Stimulated activated CD8-positive, alpha-beta memory T cell treated with anti-CD3 and anti-CD28 coated beads, Interleukin-2, amount 100 ng/mL, for 1 hour (primary cell): ENCODE results near the gene ARL2BP.
A peak's percentile ranks its signal among the peaks of the same experiment; 100 is the strongest.

Experiments used
- DNase-seq, 2 donors: peaks; one replicate each; pipeline ENCODE4 v3.0.0-alpha.2; 2020; ENCODE audit warnings: low read depth in 2 of 2

Gene ARL2BP

DNA sequence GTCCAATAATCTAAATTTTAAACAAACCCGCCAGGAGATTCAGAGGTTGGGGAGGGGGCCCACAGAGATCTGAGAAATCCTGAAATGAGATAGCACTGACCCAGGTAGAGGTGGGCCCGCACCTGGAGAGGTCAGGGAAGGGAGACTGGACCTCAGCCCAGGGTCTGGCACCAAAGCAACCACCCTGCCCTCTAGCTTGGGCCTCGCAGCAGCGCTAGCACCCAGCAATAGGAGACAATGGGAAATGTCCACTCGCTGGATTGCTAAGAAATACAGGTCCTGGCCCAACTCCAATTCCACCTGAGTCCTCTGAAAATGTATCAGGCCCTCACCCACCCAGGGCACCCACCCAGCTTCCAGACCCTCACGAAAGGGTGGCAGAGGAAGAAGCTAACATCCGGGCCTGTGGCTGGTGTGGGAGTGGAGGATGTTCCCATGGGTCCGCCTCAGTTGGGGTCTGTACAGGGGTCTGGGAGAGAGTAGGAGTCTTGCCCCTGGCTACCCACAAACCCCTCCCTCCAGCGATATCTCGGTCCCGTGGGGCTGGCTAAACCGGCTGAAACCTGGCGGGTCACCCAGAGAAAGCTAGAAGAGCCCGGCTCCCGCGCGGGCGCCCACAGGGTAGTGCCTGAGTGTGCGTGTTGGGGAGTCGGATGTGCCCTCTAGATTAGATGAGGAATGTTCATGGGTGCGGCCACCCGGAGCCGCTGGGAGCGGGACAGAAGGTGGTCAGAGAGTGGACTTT is 38.3 kb downstream of the ARL2BP start:
- no peak for DNase-seq

DNA sequence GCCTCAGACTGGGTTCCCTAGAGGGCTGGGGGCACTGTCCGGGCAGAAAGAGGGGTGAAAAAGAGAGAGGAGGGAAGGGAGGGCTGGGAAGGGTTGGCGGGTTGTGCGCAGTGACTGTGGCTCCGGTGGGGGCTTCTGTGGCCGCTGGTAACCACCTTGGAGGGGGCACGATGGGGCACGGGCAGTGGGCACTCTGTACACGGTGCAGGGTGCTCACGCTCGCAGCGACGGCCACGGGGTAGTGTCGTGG is 38.8 kb downstream of the ARL2BP start:
- DNase-seq, result no peak

DNA sequence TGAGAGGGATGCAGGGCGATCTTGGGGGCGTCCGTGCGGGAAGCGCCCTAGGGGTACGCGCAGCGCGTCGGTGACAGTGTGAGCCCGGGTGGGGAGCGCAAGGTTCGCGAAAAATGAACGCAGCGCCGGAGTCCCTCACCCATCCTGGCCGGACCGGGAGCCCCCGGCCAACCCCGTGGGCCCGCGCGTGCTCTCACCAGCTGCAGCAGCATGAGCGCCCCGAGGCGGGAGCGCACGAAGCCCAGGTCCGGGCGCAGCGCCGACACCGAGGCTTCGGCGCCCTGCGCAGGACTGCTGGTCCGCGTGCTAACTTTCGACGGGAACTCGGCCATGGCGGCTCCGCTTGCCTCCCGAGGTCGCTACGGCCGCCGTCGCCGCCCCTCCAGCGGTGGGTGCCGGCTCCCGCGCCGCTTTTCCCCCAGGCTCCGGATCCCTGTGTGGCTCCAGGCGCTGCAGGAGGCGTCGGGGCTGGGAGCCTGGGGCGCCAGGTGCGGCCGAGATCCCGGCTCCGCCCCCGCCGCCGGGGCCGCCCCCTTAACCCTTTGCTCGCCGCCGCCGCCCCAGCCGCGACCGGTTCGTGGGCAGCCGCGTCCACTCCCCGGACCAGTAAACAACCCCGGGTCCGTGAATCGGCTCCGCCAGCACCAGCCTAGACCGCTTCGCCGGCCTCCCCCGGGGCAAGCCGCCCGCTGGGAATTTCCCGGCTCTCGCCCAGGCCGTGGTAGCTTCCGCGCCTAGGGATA is 39.3 kb downstream of the ARL2BP start, which contains the start of gene PLLP:
Gene PLLP (minus strand): TSS at position 464 of the 743 bp plus-strand sequence. CDS start 132 bp downstream, at position 332.
- no peak for DNase-seq

DNA sequence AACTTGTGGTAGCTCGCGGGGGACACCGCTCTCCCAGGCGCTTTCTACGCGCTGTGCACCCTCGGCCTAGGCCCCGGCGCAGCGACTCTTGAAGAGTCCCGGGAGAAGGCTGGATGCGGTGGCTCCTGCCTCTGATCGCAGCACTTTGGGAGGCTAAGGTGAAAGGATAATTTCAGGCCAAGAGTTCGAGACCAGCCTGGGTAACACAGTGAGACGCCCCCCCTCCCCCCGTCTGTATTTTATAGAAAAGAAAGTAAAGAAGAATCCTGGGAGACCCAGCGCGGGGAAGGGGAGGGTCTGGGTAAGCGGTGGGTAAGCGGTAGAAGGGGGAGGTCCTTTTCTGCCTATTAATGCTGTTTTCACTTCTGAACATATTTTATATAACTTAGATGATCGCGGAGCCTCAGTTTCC is 39.9 kb downstream of the ARL2BP start:
- DNase-seq, result no peak

DNA sequence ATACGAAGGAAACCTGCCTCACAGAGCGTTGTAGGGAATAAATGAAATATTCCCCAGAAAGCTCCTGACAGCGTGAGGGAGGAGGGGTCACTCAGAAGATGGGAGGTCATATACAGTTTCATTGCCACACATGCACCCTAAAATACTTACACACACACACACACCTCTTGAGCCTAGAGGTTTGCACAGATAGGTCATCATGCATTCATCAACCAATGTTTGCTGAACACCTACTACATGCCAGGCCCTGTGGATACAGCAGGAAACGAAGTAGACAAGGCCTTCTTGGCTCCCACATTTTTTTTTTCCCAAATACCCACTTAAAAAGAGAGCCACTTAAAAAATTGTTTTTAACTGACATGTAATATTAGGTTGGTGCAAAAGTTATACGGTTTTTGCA is 40.3 kb downstream of the ARL2BP start:
- DNase-seq, result no peak

DNA sequence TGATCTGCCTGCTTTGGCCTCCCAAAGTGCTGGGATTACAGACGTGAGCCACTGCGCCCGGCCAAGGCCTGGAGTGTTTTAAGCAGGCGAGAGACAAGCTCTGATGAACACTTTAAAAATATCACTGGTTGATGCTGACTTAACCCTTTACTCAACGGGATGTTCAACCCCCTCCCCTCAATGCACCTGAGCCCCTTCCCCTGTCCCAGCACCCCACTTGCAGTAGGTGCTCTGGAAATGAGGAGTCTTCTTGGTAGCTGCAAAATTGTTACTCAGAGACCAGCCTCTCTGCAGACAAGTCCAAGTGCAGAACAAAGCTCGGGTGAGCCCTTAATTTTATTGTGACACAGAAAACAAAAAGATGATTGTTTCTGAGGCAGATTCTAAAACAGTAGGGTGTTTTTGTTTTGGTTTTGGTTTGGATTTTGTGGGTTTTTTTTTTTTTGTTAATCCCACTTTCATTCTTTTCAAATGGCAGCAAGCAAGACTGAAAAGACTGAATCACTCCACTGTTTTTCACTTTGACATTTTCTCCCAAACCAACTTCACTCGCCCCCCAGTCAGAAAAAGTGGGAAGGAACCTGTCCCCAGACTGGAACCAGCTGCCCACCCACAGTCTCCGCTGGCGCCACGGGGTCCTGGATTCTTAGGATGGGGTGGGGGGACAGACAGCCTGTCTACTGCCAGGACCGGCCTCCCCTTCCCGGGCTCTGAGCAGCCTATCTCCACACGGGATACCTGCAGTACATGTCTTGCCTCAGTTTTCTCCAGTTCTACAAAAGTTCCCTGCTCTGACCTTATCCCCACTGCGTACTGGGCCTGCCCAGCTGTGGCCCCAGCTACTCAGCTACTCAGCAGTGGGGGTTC is 44.6 kb downstream of the ARL2BP start:
- no peak for DNase-seq

DNA sequence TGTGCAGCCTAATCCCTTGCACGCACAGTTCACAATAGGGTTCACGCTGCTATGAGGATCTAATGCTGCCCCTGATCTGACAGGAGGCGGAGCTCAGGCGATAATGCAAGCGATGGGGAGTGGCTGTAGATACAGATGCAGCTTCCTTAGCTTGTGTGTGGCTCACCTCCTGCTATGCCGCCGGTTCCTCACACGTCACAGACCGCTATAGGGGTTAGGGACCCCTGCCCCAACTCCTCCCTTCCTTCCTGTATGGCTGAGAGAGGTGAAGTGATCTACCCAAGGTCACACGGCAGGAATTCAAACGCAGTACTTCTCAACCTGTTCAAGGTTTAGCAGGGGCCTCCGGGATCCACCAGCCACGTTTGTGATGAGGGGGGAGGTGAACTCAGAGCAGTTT is 52.8 kb downstream of the ARL2BP start:
- DNase-seq, result no peak

DNA sequence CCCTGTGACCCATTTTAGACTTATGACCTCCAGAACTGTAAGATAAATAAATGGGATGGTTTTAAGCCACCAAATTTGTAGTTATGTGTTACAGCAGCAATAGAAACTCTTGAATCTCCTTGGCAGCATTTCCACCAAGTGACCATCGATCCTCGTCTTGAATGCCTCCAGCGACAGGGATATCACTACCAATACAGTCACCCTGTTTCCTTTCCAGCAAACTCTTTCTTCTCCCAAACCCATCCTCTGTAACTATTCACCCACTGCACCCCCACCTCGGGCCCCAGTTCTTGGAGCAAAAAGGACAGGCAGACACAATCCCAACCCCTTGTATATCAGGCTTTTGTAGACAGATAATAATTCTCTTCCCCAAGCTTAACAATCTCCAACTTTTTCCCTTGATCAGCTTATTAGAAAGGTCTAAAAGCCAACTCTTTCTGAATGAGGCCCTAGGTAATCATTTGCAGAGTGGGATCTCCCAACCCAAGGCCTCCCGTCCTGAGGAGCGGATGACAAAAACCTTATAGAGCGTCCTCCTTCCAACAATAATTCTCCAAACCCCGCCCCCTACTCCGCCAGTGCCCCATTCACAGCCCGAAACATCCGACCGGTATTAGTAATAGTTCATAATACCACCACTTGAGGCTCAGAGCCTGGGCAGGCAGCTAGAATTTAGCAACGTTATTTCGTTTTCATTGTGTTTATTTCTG is 54.1 kb downstream of the ARL2BP start:
- DNase-seq, result no peak

DNA sequence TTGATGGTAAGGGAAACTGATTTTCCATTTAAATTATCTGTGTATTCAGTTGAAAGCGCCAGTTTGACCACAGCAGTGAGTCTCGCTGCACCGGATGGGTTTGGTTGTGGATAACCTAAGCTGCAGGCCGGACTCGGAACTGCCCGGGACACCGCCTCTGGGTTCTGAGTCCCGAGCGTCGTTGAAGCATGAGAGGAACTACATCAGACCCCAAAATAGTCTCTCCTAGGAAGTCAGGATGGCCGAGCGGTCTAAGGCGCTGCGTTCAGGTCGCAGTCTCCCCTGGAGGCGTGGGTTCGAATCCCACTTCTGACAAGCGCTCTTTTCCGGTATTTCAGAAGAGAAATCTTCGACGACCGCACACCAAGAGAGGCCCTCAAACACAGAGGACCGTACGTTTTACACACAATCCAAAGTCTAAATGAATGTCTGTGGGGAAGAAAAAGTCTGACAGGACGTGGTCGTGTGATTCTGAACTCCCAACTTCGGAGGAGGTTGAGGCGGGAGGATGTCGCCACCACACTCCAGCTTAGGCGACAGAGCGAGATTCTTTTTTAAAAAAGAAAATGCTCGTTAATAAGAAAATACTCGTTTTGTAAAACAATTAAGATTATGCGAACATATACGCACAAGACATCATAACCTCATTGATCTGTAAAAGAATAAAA is 54.8 kb downstream of the ARL2BP start:
- DNase-seq, result peak; percentile 56 to 62

DNA sequence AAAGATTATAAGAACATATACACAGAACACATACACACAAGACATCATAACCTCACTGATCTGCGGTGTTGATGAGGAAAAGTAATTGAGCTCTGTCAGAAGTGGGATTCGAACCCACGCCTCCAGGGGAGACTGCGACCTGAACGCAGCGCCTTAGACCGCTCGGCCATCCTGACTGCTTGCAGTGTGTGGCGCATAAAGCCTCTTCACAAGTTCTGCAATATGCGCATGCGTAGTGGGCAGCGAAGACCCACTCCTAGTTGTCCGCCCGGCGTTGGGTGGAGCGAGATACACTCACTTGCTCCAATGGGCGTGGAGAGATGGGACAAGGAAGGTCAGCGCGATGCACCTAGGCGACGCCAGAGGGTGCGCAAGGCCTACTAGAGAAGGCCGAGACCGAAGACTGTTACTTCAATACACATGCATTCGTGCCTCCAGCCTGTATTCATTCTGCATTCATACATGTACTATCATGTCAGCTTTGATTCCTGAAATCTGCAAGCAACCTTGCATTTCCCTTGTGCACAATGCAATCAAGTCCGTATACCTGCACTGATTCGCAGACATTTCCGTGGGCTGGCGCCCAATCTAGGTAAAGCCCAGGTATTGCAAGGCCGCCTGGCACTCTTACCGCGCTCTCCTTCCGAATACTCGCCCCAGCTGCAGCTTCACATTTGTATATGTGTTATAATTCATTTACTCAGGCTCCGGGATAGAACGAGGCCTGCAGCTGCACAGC is 55.5 kb downstream of the ARL2BP start:
- peak; percentile 97 to 98 for DNase-seq

DNA sequence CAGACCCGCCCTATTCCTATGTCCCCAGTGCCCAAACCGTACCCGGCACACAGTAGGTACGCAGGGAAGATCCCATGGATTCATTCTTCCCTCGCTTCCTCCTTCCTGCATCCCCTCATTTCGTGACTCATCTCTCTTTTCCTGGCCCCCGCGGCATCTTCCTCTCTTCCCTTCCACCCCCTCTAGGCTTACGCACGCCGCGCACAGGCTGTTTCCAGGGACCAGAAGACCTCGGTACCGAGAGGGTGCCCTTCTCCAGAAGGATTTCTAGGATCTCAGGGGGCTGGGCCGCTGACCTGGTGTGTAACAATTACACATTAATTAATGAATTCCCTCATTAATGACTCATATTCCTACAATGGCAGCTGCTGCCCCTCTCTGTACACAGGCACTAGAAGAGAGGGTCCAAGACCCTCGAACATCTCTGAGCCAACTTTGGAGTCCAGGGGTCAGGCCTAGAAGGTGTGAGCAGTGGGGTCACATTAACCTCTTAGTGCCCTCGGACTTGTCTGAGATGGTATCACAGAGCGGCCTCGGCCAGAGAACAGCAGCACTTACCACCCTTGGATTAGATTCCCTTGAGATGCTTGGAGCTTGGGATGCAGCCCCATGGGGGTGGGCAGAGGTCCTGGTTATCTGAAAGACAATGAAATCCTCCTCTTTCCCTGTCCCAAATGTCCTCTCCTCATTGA is 56.2 kb downstream of the ARL2BP start:
- DNase-seq, result no peak
